ENCODE results near the gene HAVCR2. TPM values are rescaled to one million over a fixed set of nuclear protein-coding genes. Genes with fewer than 3 reads are reported as not detected.

HAVCR2 gene
- polyA plus RNA-seq, 1 of the 3 experiments (the other 2 are of a cell fraction) = 0.12 TPM

- H2AFZ ChIP-seq (ENCODE audit: low read depth) = no peak overlapping the region
- TF ChIP-seq EP300 (IDR thresholded peaks at IDR 0.05; ENCODE audit: borderline replicate concordance in 1 of 2, low read depth in 1 of 2, low read length in 1 of 2) (no peak), FOSL2 (IDR thresholded peaks at IDR 0.05; ENCODE audit: borderline replicate concordance, low read depth) (no peak), RXRA (IDR thresholded peaks at IDR 0.05; ENCODE audit: borderline replicate concordance, low read depth) (no peak), TEAD4 (IDR thresholded peaks at IDR 0.05; ENCODE audit: borderline replicate concordance, insufficient read depth) (no peak), IRF3 (IDR thresholded peaks at IDR 0.05; ENCODE audit: low read depth, low read length) (no peak), GABPA (IDR thresholded peaks at IDR 0.05; ENCODE audit: low read depth) (no peak), RCOR1 (IDR thresholded peaks at IDR 0.05; ENCODE audit: low read length) (no peak), TAF1 (IDR thresholded peaks at IDR 0.05; ENCODE audit: borderline replicate concordance, low read depth, low read length) (no peak), MAX (IDR thresholded peaks at IDR 0.05; ENCODE audit: low read depth) (no peak), ZBTB33 (IDR thresholded peaks at IDR 0.05; ENCODE audit: borderline replicate concordance, low read depth) (no peak), CTCF (IDR thresholded peaks at IDR 0.05) (no peak), RAD21 (IDR thresholded peaks at IDR 0.05; ENCODE audit: low read length) (no peak), YY1 (IDR thresholded peaks at IDR 0.05; ENCODE audit: low read depth) (no peak)
- no peaks in the 10 kb centered on the region for H3F3A ChIP-seq (replicated peaks; ENCODE audit: insufficient read depth)
- WGBS (ENCODE audit: low lambda C conversion rate) = 52% methylated on average over 3 of the region's 3 CpGs
- no peaks in the 10 kb centered on the region for H3K9me3 ChIP-seq
- H3K27ac ChIP-seq (ENCODE audit: low read depth in 2 of 2, low read length in 1 of 2) = no peak overlapping the region
- H3K9me2 ChIP-seq = no peaks in the 10 kb centered on the region
- DNase-seq = no peak
- no peak overlapping the region for H3K4me3 ChIP-seq (ENCODE audit: low read depth in 2 of 2, low read length in 1 of 2)
- ChIA-PET CTCF (no interaction called here), POLR2A (no interaction called here)
- H3K36me3 ChIP-seq (replicated peaks in 1 of 2; ENCODE audit: control insufficient read depth in 1 of 2, insufficient read depth in 2 of 2, low read length in 1 of 2) = no peaks in the 10 kb centered on the region
- H4K20me1 ChIP-seq (ENCODE audit: insufficient read depth) = no peaks in the 10 kb centered on the region
- H3K9ac ChIP-seq = no peak overlapping the region
- no peaks in the 10 kb centered on the region for H3K79me2 ChIP-seq (ENCODE audit: insufficient read depth)
- peaks cover 5% of the 10 kb centered on the region; the same call in 1 of the 2 replicates for H3K27me3 ChIP-seq (ENCODE audit: insufficient read depth)
- H3K4me2 ChIP-seq = no peak overlapping the region
- no peaks in the 10 kb centered on the region for H3K4me1 ChIP-seq (ENCODE audit: control insufficient read depth in 1 of 2, insufficient read depth in 2 of 2, low read depth in 1 of 2, low read length in 1 of 2)
Observed at GRCh38 chr5:157155297-157155696, 46.5 kb upstream of the HAVCR2 start.

Measured in SK-N-SH (cell line).